NCI-H2227 (cell line): ENCODE data around the gene LRBA.
"Not testable (repeated sequence)": the region's sequence is repeated elsewhere in the genome, so short reads cannot be mapped to it uniquely, and the experiment has no call there.

Experiments
- DNase-seq: peaks from one replicate; lab custom pipeline; 2025; ENCODE audit not compliant: unreplicated experiment; lab: John Stamatoyannopoulos, UW

Gene LRBA

GRCh38 chr4:150679765-150680343, 335.2 kb downstream of the LRBA start:
- DNase-seq: no peak

DNA sequence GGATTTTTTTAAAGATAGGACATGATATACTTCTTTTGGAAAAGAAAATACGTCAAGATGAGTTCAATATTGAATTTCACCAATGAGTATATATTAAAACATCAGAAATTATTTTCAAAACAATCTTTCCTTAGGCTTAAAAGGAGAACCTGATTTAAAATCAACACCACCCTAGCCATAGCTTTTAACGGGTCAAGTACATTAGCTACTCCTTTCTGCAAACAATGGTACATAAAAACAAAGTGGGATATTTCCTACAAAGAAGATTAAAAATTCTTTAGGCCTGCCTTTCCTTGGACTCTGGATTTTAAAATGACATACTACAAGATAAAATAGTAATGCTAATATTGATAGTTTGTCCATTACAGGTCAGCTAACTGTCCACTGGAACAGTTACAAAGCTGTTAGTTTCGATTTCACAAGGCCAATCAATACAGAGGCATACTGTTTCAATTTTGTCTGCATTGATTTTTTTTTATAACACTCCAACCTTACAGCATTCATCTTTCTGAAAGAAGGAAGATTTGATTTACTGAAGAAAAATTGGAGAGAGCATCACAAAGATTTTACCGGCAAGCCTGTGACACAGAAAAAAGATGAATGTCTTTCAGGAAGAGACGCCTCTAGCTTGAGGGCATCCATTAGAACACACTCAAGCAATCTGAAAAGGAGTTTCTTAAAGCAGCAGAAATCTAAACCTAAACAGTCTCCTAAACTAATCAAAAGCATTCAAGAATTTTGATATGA, 335.9 kb downstream of the LRBA start:
- peak; percentile 19 for DNase-seq

- DNase-seq: no peak
Measured at GRCh38 chr4:150673793-150674192, 341.3 kb downstream of the LRBA start.

DNA sequence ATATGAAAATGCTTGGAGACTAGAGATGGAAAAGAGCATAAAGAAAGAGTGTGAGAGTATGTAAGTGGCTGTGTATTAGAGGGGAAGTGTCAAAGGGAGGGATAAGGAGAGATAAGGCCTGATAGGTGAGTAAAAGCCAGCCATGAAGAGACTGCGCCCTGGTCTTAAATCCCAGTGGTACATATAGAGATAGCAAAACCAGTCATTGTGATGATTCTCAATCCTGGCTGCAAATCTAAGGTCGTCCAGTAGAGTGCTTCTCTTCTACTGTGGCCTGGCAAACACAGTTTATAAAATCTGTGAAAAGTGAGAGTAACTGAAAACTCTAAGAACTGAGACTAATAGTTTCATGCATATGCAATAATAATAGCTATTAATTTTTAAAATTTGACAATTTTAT, 346.3 kb downstream of the LRBA start:
- DNase-seq: no peak

- no peak for DNase-seq
Measured at GRCh38 chr4:150664935-150665334, 350.1 kb downstream of the LRBA start.

DNA sequence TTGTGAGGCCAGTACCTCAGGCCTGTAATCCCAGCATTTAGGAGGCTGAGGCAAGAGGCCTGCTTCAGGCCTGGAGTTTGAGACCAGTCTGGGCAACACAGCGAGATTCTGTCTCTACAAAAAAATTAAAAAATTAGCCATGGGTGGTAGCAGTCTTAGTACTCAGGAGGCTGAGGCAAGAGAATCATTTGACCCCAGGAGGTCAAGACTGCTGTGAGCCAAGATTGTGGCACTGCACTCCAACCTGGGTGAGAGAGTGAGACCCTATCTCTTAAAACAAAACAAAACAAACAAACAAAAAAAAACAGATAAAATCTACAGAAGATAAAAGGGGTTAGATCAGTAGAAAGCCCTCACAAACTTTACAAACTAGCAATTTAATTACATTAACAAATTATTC, 352.4 kb downstream of the LRBA start:
- DNase-seq: no peak

DNA sequence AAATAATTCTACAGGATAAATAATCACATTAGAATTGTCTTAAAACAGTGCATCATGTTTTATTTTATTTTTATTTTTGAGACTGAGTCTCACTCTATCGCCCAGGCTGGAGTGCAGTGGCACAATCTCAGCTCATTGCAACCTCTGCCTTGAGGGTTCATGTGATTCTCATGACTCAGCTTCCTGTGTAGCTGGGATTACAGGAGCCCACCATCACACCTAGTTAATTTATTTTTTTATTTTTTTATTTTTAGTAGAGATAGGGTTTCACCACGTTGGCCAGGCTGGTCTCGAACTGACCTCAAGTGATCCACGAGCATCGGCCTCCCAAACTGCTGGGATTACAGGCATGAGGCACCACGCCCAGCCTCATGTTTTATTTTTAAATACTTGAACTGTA, 353.5 kb downstream of the LRBA start:
- not testable (repeated sequence) for DNase-seq

- DNase-seq: not testable (repeated sequence)
Measured at GRCh38 chr4:150658258-150658657, 356.8 kb downstream of the LRBA start.

- DNase-seq: no peak
Measured at GRCh38 chr4:150656891-150657290, 358.2 kb downstream of the LRBA start.

- DNase-seq: no peak
Measured at GRCh38 chr4:150650751-150651150, 364.3 kb downstream of the LRBA start.

- no peak for DNase-seq
Measured at GRCh38 chr4:150648123-150648522, 367.0 kb downstream of the LRBA start.

DNA sequence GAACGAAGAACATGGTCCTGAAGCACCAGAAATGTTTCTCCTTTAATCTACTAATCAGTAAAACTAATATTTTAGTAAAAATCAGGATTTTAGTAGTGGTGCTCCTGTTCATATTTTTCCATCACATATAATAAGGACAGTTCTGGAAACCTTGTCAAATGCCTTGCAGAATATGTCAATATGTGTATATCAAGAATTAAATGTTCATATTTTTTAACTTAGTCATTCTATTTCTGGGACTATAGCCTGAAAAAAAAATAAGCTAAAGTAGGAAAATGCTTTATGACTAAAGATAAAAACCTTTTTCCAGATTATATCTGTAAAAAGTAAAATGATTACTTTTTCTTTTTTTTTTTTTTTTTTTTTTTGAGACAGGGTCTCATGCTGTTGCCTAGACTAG, 368.1 kb downstream of the LRBA start:
- no peak for DNase-seq

DNA sequence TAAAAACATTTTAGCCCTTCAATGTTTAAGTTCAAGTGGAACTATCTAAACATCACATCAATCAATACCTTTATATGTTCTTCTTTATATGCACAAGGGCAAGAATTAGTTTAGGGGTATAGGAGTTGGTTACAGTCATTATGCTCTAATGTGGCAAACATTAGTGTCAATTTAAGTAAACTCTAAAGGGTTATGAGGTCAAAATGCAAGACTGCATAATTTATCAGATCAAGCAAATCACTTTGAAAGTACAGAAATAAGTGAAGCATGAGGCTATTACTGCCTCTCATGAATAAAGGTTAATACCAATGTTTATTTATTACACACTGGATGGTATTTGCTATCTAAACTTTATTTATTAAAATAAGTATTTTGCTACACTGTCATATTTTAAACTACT, 373.5 kb downstream of the LRBA start:
- DNase-seq: no peak

- DNase-seq: no peak
Measured at GRCh38 chr4:150632639-150633038, 382.4 kb downstream of the LRBA start.

DNA sequence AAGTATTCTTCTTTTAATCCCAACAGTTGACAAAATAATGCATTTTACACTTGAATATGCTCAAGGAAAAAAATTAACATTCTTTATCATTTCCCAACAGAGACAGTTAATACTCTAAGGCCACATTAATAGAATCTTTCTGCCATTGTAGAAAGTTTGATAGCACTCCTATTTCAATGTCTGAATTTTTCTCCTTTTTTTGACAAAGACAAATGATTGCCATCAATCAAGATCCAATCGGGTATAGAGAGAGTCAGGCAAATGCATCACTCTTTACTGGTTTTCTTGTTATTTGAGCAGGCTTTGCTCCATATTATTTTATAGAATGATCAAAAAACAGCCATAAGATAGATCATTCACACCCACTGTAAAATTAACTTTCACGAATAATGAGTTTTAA, 387.0 kb downstream of the LRBA start:
- no peak for DNase-seq

DNA sequence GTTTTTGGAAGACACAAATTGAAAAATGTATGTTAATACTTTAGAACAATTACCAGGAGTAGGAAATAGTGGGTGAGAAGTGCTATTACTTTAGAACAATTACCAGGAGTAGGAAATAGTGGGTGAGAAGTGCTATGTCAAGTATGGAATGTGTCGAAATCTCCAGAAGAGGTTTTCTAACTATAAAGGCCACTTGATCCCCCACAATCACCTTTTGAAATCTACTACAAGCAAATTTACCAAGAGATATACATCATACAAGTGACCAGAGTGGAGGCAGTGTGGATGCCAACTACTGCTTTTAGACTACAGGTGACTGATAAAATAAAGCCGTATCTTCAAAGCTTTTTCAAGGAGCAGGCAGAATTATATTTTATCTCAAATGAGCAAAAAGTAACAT, 390.1 kb downstream of the LRBA start:
- DNase-seq: no peak

GRCh38 chr4:150624055-150624454, 391.0 kb downstream of the LRBA start:
- DNase-seq: no peak

- no peak for DNase-seq
Measured at GRCh38 chr4:150619042-150619441, 396.0 kb downstream of the LRBA start.

GRCh38 chr4:150609131-150609530, 406.0 kb downstream of the LRBA start:
- DNase-seq: no peak

GRCh38 chr4:150600812-150601445, 414.2 kb downstream of the LRBA start:
- DNase-seq: no peak

- no peak for DNase-seq
Measured at GRCh38 chr4:150599547-150599946, 415.5 kb downstream of the LRBA start.

GRCh38 chr4:150598909-150599308, 416.2 kb downstream of the LRBA start:
- no peak for DNase-seq
